CD1c-positive myeloid dendritic cell (primary cell): ENCODE data around the gene IER3.
A peak's percentile ranks its signal among the peaks of the same experiment; 100 is the strongest.

Experiments used
- DNase-seq: peaks from one replicate; pipeline ENCODE4 v3.0.0-alpha.2; 2016; ENCODE audit errors: extremely low spot score

The IER3 gene

GRCh38 chr6:30703821-30704220 lies 40.5 kb downstream of the IER3 start:
- no peak for DNase-seq

- DNase-seq, result no peak
Measured at GRCh38 chr6:30703011-30703410, 41.3 kb downstream of the IER3 start.

GRCh38 chr6:30700340-30700739 lies 44.0 kb downstream of the IER3 start:
- DNase-seq, result peak; percentile 61

- DNase-seq, result no peak
Measured at GRCh38 chr6:30696432-30696831, 47.9 kb downstream of the IER3 start.
